GM12878 (cell line): ENCODE data around the gene PPIP5K1. TPM values are rescaled to one million over a fixed set of nuclear protein-coding genes. Genes with fewer than 3 reads are reported as not detected.

ENCODE experiments used
- ATAC-seq: fragments of 200-7000 bp; cut with Tn5 transposase; 3 replicates; pipeline ENCODE4 v1.9.1; 2020; ENCODE audit warnings: mild to moderate bottlenecking, moderate library complexity
- BruUV-seq: library from RNA; stranded (reverse); fragments of 400-500 nt; replicated peaks from 2 replicates; lab custom pipeline; 2021; lab: Mats Ljungman, UMichigan
- CTCF ChIA-PET: fragments of 300-600 bp; sonication (Branson Sonifier 250); formaldehyde crosslinking; extraction: SDS; loops from one replicate; lab custom pipeline; 2021; ENCODE audit warnings: inconsistent platforms; lab: Yijun Ruan, JAX
- POLR2A ChIA-PET: fragments of 350-600 bp; formaldehyde crosslinking; extraction: SDS; loops from one replicate; lab custom pipeline; 2021; ENCODE audit warnings: inconsistent platforms; lab: Charles Lee
- RAD21 ChIA-PET: fragments of 300-600 bp; sonication (Branson Sonifier 250); formaldehyde crosslinking; loops from one replicate; lab custom pipeline; 2023; ENCODE audit warnings: antibody characterized with exemption; ENCODE audit not compliant: unreplicated experiment; lab: Charles Lee
- SMC1A ChIA-PET: fragments of 300-600 bp; sonication (Branson Sonifier 250); formaldehyde crosslinking; loops from one replicate; lab custom pipeline; 2023; ENCODE audit not compliant: unreplicated experiment, uncharacterized antibody; lab: Charles Lee
- DNase-seq: peaks from one replicate; pipeline ENCODE4 v3.0.0-alpha.2; 2011; ENCODE audit warnings: low read depth, low spot score
- FAIRE-seq: peaks from 3 replicates; lab custom pipeline; 2011; peaks lifted over from hg19 to GRCh38; lab: Jason Lieb, UNC
- H2AFZ ChIP-seq: 2 replicates; pipeline ENCODE4 v1.6.0; 2011; ENCODE audit warnings: low read depth, low read length, control low read depth; ENCODE audit not compliant: control insufficient read depth
- H3K27ac ChIP-seq: 2 replicates; pipeline ENCODE4 v1.5.1; 2011; ENCODE audit warnings: control low read depth; ENCODE audit not compliant: control insufficient read depth, insufficient read depth
- H3K27me3 ChIP-seq, 2 experiments: replicated peaks in 1 of 2; 2 replicates each; pipeline versions ENCODE4 v1.6.0 to v1.6.1; 2011; ENCODE audit warnings: low read length in 1 of 2; ENCODE audit not compliant: control insufficient read depth in 2 of 2, insufficient read depth in 2 of 2
- H3K36me3 ChIP-seq, 2 experiments: 2 replicates each; pipeline ENCODE4 v1.5.1; 2011; ENCODE audit warnings: low read length in 1 of 2; ENCODE audit not compliant: control insufficient read depth in 2 of 2, insufficient read depth in 2 of 2
- H3K4me1 ChIP-seq: 2 replicates; pipeline ENCODE4 v1.6.1; 2011; ENCODE audit warnings: mild to moderate bottlenecking, low read length, moderate library complexity, mixed read lengths; ENCODE audit not compliant: control insufficient read depth, insufficient read depth
- H3K4me2 ChIP-seq: 2 replicates; pipeline ENCODE4 v1.6.0; 2011; ENCODE audit warnings: control low read depth; ENCODE audit not compliant: control insufficient read depth, insufficient read depth
- H3K4me3 ChIP-seq: fragments of 200-600 bp; sonication (generic); 2 replicates; pipeline ENCODE4 v1.5.1; 2016
- H3K79me2 ChIP-seq: 2 replicates; pipeline ENCODE4 v1.6.0; 2011; ENCODE audit warnings: low read length; ENCODE audit not compliant: control insufficient read depth, insufficient read depth
- H3K9ac ChIP-seq: 2 replicates; pipeline ENCODE4 v1.8.0; 2011; ENCODE audit warnings: low read length, control low read depth, mixed read lengths; ENCODE audit not compliant: control insufficient read depth, insufficient read depth
- H3K9me3 ChIP-seq: replicated peaks from 3 replicates; pipeline ENCODE4 v1.5.1; 2011; ENCODE audit warnings: mild to moderate bottlenecking, low read length; ENCODE audit not compliant: control insufficient read depth, insufficient read depth
- H4K20me1 ChIP-seq: 2 replicates; pipeline ENCODE4 v1.6.0; 2011; ENCODE audit not compliant: control insufficient read depth, insufficient read depth
- ELK1 ChIP-seq: IDR thresholded peaks from 2 replicates; pipeline ENCODE4 v1.6.1; 2012; ENCODE audit warnings: low read depth, low read length, improper control_type of control experiment
- MAX ChIP-seq: IDR thresholded peaks from 2 replicates; pipeline ENCODE4 v1.6.1; 2012; ENCODE audit warnings: low read depth, low read length, improper control_type of control experiment
- MTA2 ChIP-seq: fragments of 450-650 bp; IDR thresholded peaks from 2 replicates; pipeline ENCODE4 v1.6.1; 2016; ENCODE audit warnings: low read depth, mild to moderate bottlenecking, moderate library complexity
- MTA3 ChIP-seq: IDR thresholded peaks from 2 replicates; pipeline ENCODE4 v1.6.1; 2012; ENCODE audit warnings: low read length, inconsistent platforms, borderline replicate concordance
- WRNIP1 ChIP-seq: IDR thresholded peaks from 2 replicates; pipeline ENCODE4 v1.6.1; 2011; ENCODE audit warnings: low read depth, low read length, improper control_type of control experiment, borderline replicate concordance
- ZBED1 ChIP-seq: IDR thresholded peaks from 2 replicates; pipeline ENCODE4 v1.6.1; 2016; ENCODE audit warnings: borderline replicate concordance
- ZNF217 ChIP-seq: fragments of 450-650 bp; IDR thresholded peaks from 2 replicates; pipeline ENCODE4 v1.6.1; 2017; ENCODE audit warnings: antibody characterized with exemption, mild to moderate bottlenecking
- ZNF687 ChIP-seq: fragments of 450-650 bp; IDR thresholded peaks from 2 replicates; pipeline ENCODE4 v1.6.1; 2017; ENCODE audit warnings: mild to moderate bottlenecking, moderate library complexity
- ZZZ3 ChIP-seq: IDR thresholded peaks from 2 replicates; pipeline ENCODE4 v1.6.1; 2011; ENCODE audit warnings: low read depth; ENCODE audit not compliant: control insufficient read depth, insufficient read length
- WGBS: methylation state at CpG from one replicate; pipeline ENCODE4 v1.1.6; 2016; ENCODE audit warnings: low lambda C conversion rate; ENCODE audit not compliant: insufficient replicate concordance, insufficient coverage; ENCODE audit errors: missing lambda C conversion rate; 5-methylcytosine and 5-hydroxymethylcytosine counted together
- in situ Hi-C: fragments of 300-500 bp; cut with MboI; formaldehyde crosslinking; loops from 9 replicates; pipeline ENCODE4 v1.14.3; 2018; ENCODE audit warnings: mixed read lengths
- intact Hi-C: fragments of 100-400 bp; cut with micrococcal nuclease; formaldehyde crosslinking; loops from one replicate; pipeline ENCODE4 v1.14.2; 2022; ENCODE audit not compliant: unreplicated experiment
- polyA plus RNA-seq, 11 experiments: library from polyadenylated mRNA; depleted of rRNA in 4 of 11; unstranded in 6 of 11; stranded (reverse) in 5 of 11; fragments of >200 nt; fragmentation: Nextera tagmentation in 4 of 11; fragmentation: Illumina TruSeq in 1 of 11; extraction: Ambion mirVana in 4 of 11; extraction: Trizol in 1 of 11; gene quantifications; 1 replicate in 1 of 11; 2 replicates in 10 of 11; pipeline versions ENCODE4 v1.2.1 to v1.2.3, GENCODE V29; 2011 to 2016; ENCODE audit warnings: inconsistent platforms in 2 of 11, missing spikeins in 2 of 11, low read depth in 1 of 11
- total RNA-seq, 4 experiments: library from RNA; depleted of rRNA in 3 of 4; stranded (reverse); fragments of >200 nt in 3 of 4; fragmentation: Illumina TruSeq in 1 of 4; extraction: Trizol in 1 of 4; gene quantifications; 2 replicates each; pipeline versions ENCODE4 v1.2.1 to v1.2.3, GENCODE V29; 2013 to 2021

Gene PPIP5K1
- total and polyA plus RNA-seq, 10 of the 15 experiments (the other 5 are each of a cell fraction or from before 2014, with no cell fraction given), result 2.5 to 54.4 (median 19.4) TPM

- no peak for TF ChIP-seq ZNF217
- TF ChIP-seq MAX, result no peak
- no peak for TF ChIP-seq MTA2
- TF ChIP-seq WRNIP1, result no peak
- no peak for TF ChIP-seq MTA3
- no peak for TF ChIP-seq ZBED1
- TF ChIP-seq ZNF687, result no peak
- TF ChIP-seq ZZZ3, result no peak
- TF ChIP-seq ELK1, result no peak
- ChIA-PET POLR2A (no interaction called here), RAD21 (interaction anchor here (2.6 kb wide), 1 partner anchor 75 kb away, joined by 29 read pairs; no protein-coding TSS in a partner anchor), SMC1A (interaction anchor here (3.9 kb wide), 1 partner anchor 31 kb away, joined by 26 read pairs; no protein-coding TSS in a partner anchor), CTCF (interaction anchor here (2.5 to 8.3 kb wide), 4 partner anchors 15 to 140 kb away, joined by 16 to 88 read pairs (median 40); partner anchors contain the start of gene TP53BP1)
- no TSS peak for BruUV-seq
- in situ Hi-C loops, result no loop called here
- Histone ChIP-seq H4K20me1 (no peaks in the 10 kb centered on the region), H3K9me3 (no peaks in the 10 kb centered on the region), H3K27me3 (peaks cover 11 to 15% of the 10 kb centered on the region in 2 experiments; a peak in 3 of 4 replicates), H3K4me2 (no peak overlapping the region), H3K79me2 (no peaks in the 10 kb centered on the region), H3K4me1 (peaks cover 3% of the 10 kb centered on the region), H3K27ac (no peak overlapping the region), H3K4me3 (no peak overlapping the region), H3K36me3 (no peaks in the 10 kb centered on the region), H3K9ac (no peak overlapping the region), H2AFZ (no peak overlapping the region)
- intact Hi-C loops, result no loop called here
- ATAC-seq (no peak), DNase-seq (no peak), FAIRE-seq (no peak)
- WGBS, result 39% methylated on average over 5 of the region's 5 CpGs
Measured at GRCh38 chr15:43516185-43516584, 73.8 kb downstream of the PPIP5K1 start.
